Hepatocyte (in vitro differentiated cells): ENCODE data around the gene PRPF19. TPM values are rescaled to one million over a fixed set of nuclear protein-coding genes. Genes with fewer than 3 reads are reported as not detected.

Experiments
- DNase-seq: peaks from one replicate; pipeline ENCODE4 v3.0.0-alpha.2; 2016; ENCODE audit warnings: low spot score
- H2AFZ ChIP-seq: fragments of 200-600 bp; sonication (generic); 2 replicates; pipeline ENCODE4 v1.6.0; 2016; ENCODE audit warnings: antibody characterized with exemption, mild to moderate bottlenecking
- H3K27ac ChIP-seq: fragments of 200-600 bp; sonication (generic); 2 replicates; pipeline ENCODE4 v1.5.1; 2016; ENCODE audit warnings: mild to moderate bottlenecking
- H3K27me3 ChIP-seq: fragments of 200-600 bp; sonication (generic); 2 replicates; pipeline ENCODE4 v1.6.1; 2016
- H3K36me3 ChIP-seq: fragments of 200-600 bp; sonication (generic); replicated peaks from 2 replicates; pipeline ENCODE4 v1.5.1; 2016; ENCODE audit warnings: low read depth; ENCODE audit not compliant: insufficient read depth
- H3K4me1 ChIP-seq: fragments of 200-600 bp; sonication (generic); 2 replicates; pipeline ENCODE4 v1.5.1; 2016; ENCODE audit warnings: mild to moderate bottlenecking, moderate library complexity; ENCODE audit not compliant: insufficient read depth
- H3K4me2 ChIP-seq: fragments of 200-600 bp; sonication (generic); 2 replicates; pipeline ENCODE4 v1.6.0; 2016
- H3K4me3 ChIP-seq: fragments of 200-600 bp; sonication (generic); 2 replicates; pipeline ENCODE4 v1.5.1; 2016; ENCODE audit warnings: mild to moderate bottlenecking
- H3K79me2 ChIP-seq: fragments of 200-600 bp; sonication (generic); 2 replicates; pipeline ENCODE4 v1.6.0; 2017; ENCODE audit warnings: mild to moderate bottlenecking
- H3K9me2 ChIP-seq: fragments of 200-600 bp; sonication (generic); replicated peaks from 2 replicates; pipeline ENCODE4 v1.6.0; 2017; ENCODE audit warnings: mild to moderate bottlenecking; ENCODE audit not compliant: insufficient read depth
- H3K9me3 ChIP-seq: fragments of 200-600 bp; sonication (generic); 2 replicates; pipeline ENCODE4 v1.5.1; 2016; ENCODE audit warnings: low read depth, mild to moderate bottlenecking
- H4K20me1 ChIP-seq: fragments of 200-600 bp; sonication (generic); 2 replicates; pipeline ENCODE4 v1.6.0; 2016; ENCODE audit warnings: mild to moderate bottlenecking; ENCODE audit not compliant: insufficient read depth, poor library complexity, severe bottlenecking
- CTCF ChIP-seq: fragments of 200-600 bp; sonication (generic); IDR thresholded peaks from 2 replicates; pipeline ENCODE4 v1.5.1; 2016; ENCODE audit warnings: antibody characterized with exemption, mild to moderate bottlenecking; ENCODE audit not compliant: poor library complexity
- EZH2 ChIP-seq: fragments of 200-600 bp; sonication (generic); IDR thresholded peaks from 2 replicates; pipeline ENCODE4 v1.6.1; 2016; ENCODE audit warnings: antibody characterized with exemption, mild to moderate bottlenecking, borderline replicate concordance
- EZH2phosphoT487 ChIP-seq: fragments of 200-600 bp; sonication (generic); IDR thresholded peaks from one replicate; pipeline ENCODE4 v1.6.1; 2018; ENCODE audit warnings: antibody characterized with exemption, mild to moderate bottlenecking, low read depth, moderate library complexity; ENCODE audit not compliant: unreplicated experiment, severe bottlenecking
- WGBS: methylation state at CpG from one replicate; pipeline ENCODE4 v1.1.6; 2016; ENCODE audit warnings: low lambda C conversion rate; ENCODE audit errors: missing lambda C conversion rate; 5-methylcytosine and 5-hydroxymethylcytosine counted together
- polyA plus RNA-seq: library from polyadenylated mRNA; unstranded; fragments of >200 nt; fragmentation: Nextera tagmentation; extraction: Ambion mirVana; gene quantifications from 2 replicates; pipeline ENCODE4 v1.2.1, GENCODE V29; 2016
- total RNA-seq: library from RNA; depleted of rRNA; stranded (reverse); fragments of >200 nt; gene quantifications from 2 replicates; pipeline ENCODE4 v1.2.3, GENCODE V29; 2014

Gene PRPF19
- total and polyA plus RNA-seq, 2 experiments from 2014 or later = 19.3 to 53.8 TPM

GRCh38 chr11:60841797-60842667, 64.4 kb downstream of the PRPF19 start, which contains the start of gene CCDC86:
Gene CCDC86 (plus strand): TSS chr11:60842113. CDS start chr11:60842125, 12 bp downstream.
- Histone ChIP-seq H4K20me1 (no peaks in the 10 kb centered on the region), H3K79me2 (peaks cover 35% of the 10 kb centered on the region), H2AFZ (peak within 1 kb of the TSS; percentile 92), H3K4me2 (peak within 1 kb of the TSS; percentile 92), H3K9me2 (no peaks in the 10 kb centered on the region), H3K4me3 (peak within 1 kb of the TSS; percentile 76), H3K4me1 (peaks cover 23% of the 10 kb centered on the region), H3K36me3 (no peaks in the 10 kb centered on the region), H3K27me3 (no peaks in the 10 kb centered on the region), H3K27ac (peak within 1 kb of the TSS; percentile 77), H3K9me3 (no peaks in the 10 kb centered on the region)
- under 1% methylated on average over 57 of the region's 57 CpGs for WGBS
- TF ChIP-seq EZH2 = no peak
- no peak for TF ChIP-seq CTCF
- no peak for TF ChIP-seq EZH2phosphoT487
- DNase-seq = peak; percentile 98

Other genes with a start within 250 kb of the PRPF19 start
- 1.5 and 3.8 TPM in 2 replicates for gene MS4A8, start 207.0 kb downstream of the PRPF19 start, total RNA-seq
- 1.7 and 2.3 TPM in 2 replicates for gene MS4A8, start 207.0 kb downstream of the PRPF19 start, polyA plus RNA-seq
- not detected in 2 replicates for gene MS4A18, start 181.9 kb downstream of the PRPF19 start, total RNA-seq
- not detected in 2 replicates for gene MS4A18, start 181.9 kb downstream of the PRPF19 start, polyA plus RNA-seq
- 0.88 and 1.1 TPM in 2 replicates for gene MS4A15, start 149.7 kb downstream of the PRPF19 start, total RNA-seq
- 4.3 and 8.0 TPM in 2 replicates for gene MS4A15, start 149.7 kb downstream of the PRPF19 start, polyA plus RNA-seq
- gene MS4A10, start 121.3 kb downstream of the PRPF19 start, total RNA-seq = 0.47 and 1.2 TPM in 2 replicates
- gene MS4A10, start 121.3 kb downstream of the PRPF19 start, polyA plus RNA-seq = 0.21 and 1.8 TPM in 2 replicates
- 7.4 and 9.1 TPM in 2 replicates for gene CCDC86, start 64.5 kb downstream of the PRPF19 start, total RNA-seq
- gene CCDC86, start 64.5 kb downstream of the PRPF19 start, polyA plus RNA-seq = 25.3 and 27.5 TPM in 2 replicates
- gene PTGDR2, start 50.6 kb downstream of the PRPF19 start, total RNA-seq = 1.2 and 1.3 TPM in 2 replicates
- gene PTGDR2, start 50.6 kb downstream of the PRPF19 start, polyA plus RNA-seq = 0.69 and 2.0 TPM in 2 replicates
- 0.12 TPM in 1 of 2 replicates, not detected in the other for gene ZP1, start 39.0 kb downstream of the PRPF19 start, total RNA-seq
- 0.32 and 1.6 TPM in 2 replicates for gene ZP1, start 39.0 kb downstream of the PRPF19 start, polyA plus RNA-seq
- 30.0 and 47.5 TPM in 2 replicates for gene TMEM109, start 7.6 kb upstream of the PRPF19 start, total RNA-seq
- 86.9 and 92.5 TPM in 2 replicates for gene TMEM109, start 7.6 kb upstream of the PRPF19 start, polyA plus RNA-seq
- gene TMEM132A, start 17.9 kb upstream of the PRPF19 start, total RNA-seq = 33.7 and 44.3 TPM in 2 replicates
- 97.1 and 98.7 TPM in 2 replicates for gene TMEM132A, start 17.9 kb upstream of the PRPF19 start, polyA plus RNA-seq
- gene SLC15A3, start 45.6 kb upstream of the PRPF19 start, total RNA-seq = 1.4 and 3.3 TPM in 2 replicates
- 0.56 and 2.3 TPM in 2 replicates for gene SLC15A3, start 45.6 kb upstream of the PRPF19 start, polyA plus RNA-seq
- 0.03 and 0.08 TPM in 2 replicates for gene CD6, start 65.1 kb upstream of the PRPF19 start, total RNA-seq
- not detected in 2 replicates for gene CD6, start 65.1 kb upstream of the PRPF19 start, polyA plus RNA-seq
- not detected in 2 replicates for gene CD5, start 195.9 kb upstream of the PRPF19 start, total RNA-seq
- 0.06 TPM in 1 of 2 replicates, not detected in the other for gene CD5, start 195.9 kb upstream of the PRPF19 start, polyA plus RNA-seq